ENCODE data around the gene SLC12A2. TPM values are rescaled to one million over a fixed set of nuclear protein-coding genes. Genes with fewer than 3 reads are reported as not detected.

The SLC12A2 gene
- total RNA-seq, 1 experiment from 2014 or later: 36.9 TPM

- in situ Hi-C loops (cut with HindIII; ENCODE audit: low pct_unique_long_range_greater_than_20kb, low sequenced_read_pairs) (no loop called here), intact Hi-C loops (cut with micrococcal nuclease; ENCODE audit: unreplicated experiment) (no loop called here)
- TF ChIP-seq TCF7L2 (IDR thresholded peaks at IDR 0.05; ENCODE audit: low read depth, low read length) (no peak), SIN3A (IDR thresholded peaks at IDR 0.05; ENCODE audit: borderline replicate concordance, insufficient read depth, low read depth, low read length) (no peak), CTCF (IDR thresholded peaks at IDR 0.05) (no peak), POLR2AphosphoS5 (IDR thresholded peaks at IDR 0.05; ENCODE audit: low read depth, low read length) (no peak), REST (IDR thresholded peaks at IDR 0.05; ENCODE audit: insufficient read depth in 1 of 2, low read depth in 2 of 2, low read length in 1 of 2) (no peak)
- H3K9me3 ChIP-seq (ENCODE audit: control insufficient read depth, insufficient read depth, low read depth, low read length): peaks cover 14% of the 10 kb centered on the region; the same call in 1 of the 2 replicates
- no peak overlapping the region for H3K4me3 ChIP-seq (ENCODE audit: low read depth in 2 of 2, low read length in 2 of 2)
- no peaks in the 10 kb centered on the region for H3K36me3 ChIP-seq (ENCODE audit: control insufficient read depth, insufficient read depth, low read length)
- BruUV-seq (replicated peaks): no TSS peak
- DNase-seq (ENCODE audit: low read depth, low spot score) (no peak), ATAC-seq (no peak)
- ChIA-PET POLR2A (interaction anchor here (0.6 kb wide), 1 partner anchor 245 kb away, joined by 4 read pairs; no protein-coding TSS in a partner anchor), CTCF (no interaction called here)
- no peaks in the 10 kb centered on the region for H3K4me1 ChIP-seq (ENCODE audit: control insufficient read depth, insufficient read depth, low read length)
- no peaks in the 10 kb centered on the region for H3K27me3 ChIP-seq (ENCODE audit: control insufficient read depth, insufficient read depth, low read length)
- no peak overlapping the region for H3K27ac ChIP-seq (ENCODE audit: low read length)
These were observed 18.1 kb downstream of the SLC12A2 start for GRCh38 chr5:128101676-128102075.

DNA sequence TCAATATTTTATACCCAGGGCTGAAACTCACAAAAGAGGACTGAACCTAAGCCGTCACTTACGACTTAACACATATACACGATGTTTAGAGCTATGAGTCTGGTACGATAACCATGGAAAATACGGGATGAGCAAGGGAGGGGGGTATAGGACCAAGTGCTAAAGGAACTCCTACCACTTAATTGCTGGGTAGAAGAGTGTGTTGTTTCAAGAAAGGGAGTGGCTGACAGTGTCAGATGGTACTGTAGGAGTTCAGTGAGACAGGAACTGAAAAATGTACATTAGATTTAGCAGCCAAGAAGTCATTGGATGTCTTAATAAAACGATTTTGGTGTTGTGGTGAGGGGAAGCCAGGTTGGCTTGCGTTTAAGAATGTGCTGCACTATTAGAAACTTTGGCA lies 21.6 kb downstream of the SLC12A2 start:
- DNase-seq (ENCODE audit: low read depth, low spot score) (no peak), ATAC-seq (no peak)
- in situ Hi-C loops (cut with HindIII; ENCODE audit: low pct_unique_long_range_greater_than_20kb, low sequenced_read_pairs): no loop called here
- H3K4me3 ChIP-seq (ENCODE audit: low read depth in 2 of 2, low read length in 2 of 2): no peak overlapping the region
- TF ChIP-seq SIN3A (IDR thresholded peaks at IDR 0.05; ENCODE audit: borderline replicate concordance, insufficient read depth, low read depth, low read length) (no peak), CTCF (IDR thresholded peaks at IDR 0.05) (no peak), REST (IDR thresholded peaks at IDR 0.05; ENCODE audit: insufficient read depth in 1 of 2, low read depth in 2 of 2, low read length in 1 of 2) (no peak), POLR2AphosphoS5 (IDR thresholded peaks at IDR 0.05; ENCODE audit: low read depth, low read length) (no peak), TCF7L2 (IDR thresholded peaks at IDR 0.05; ENCODE audit: low read depth, low read length) (no peak)
- H3K9me3 ChIP-seq (ENCODE audit: control insufficient read depth, insufficient read depth, low read depth, low read length): no peaks in the 10 kb centered on the region
- no peaks in the 10 kb centered on the region for H3K36me3 ChIP-seq (ENCODE audit: control insufficient read depth, insufficient read depth, low read length)
- no TSS peak for BruUV-seq (replicated peaks)
- CTCF ChIA-PET: no interaction called here
- POLR2A ChIA-PET: no interaction called here
- intact Hi-C loops (cut with micrococcal nuclease; ENCODE audit: unreplicated experiment): no loop called here
- H3K27ac ChIP-seq (ENCODE audit: low read length): no peak overlapping the region
- no peaks in the 10 kb centered on the region for H3K27me3 ChIP-seq (ENCODE audit: control insufficient read depth, insufficient read depth, low read length)
- no peaks in the 10 kb centered on the region for H3K4me1 ChIP-seq (ENCODE audit: control insufficient read depth, insufficient read depth, low read length)

All from Panc1 (cell line).